ENCODE results near the gene GOLGA7B. TPM values are rescaled to one million over a fixed set of nuclear protein-coding genes. Genes with fewer than 3 reads are reported as not detected.

GOLGA7B gene
- total RNA-seq, 1 donor from 2014 or later: 2.7 TPM

- H3K4me3 ChIP-seq (ENCODE audit: low read depth, low read length): no peak overlapping the region
- H3K36me3 ChIP-seq (ENCODE audit: control insufficient read depth, insufficient read depth, low read length): no peaks in the 10 kb centered on the region
- peaks cover 4% of the 10 kb centered on the region for H3K27me3 ChIP-seq (ENCODE audit: control insufficient read depth, insufficient read depth, low read length)
- peak; percentile 69 for DNase-seq (ENCODE audit: low read depth)
- TF ChIP-seq CTCF (IDR thresholded peaks at IDR 0.05; ENCODE audit: insufficient read depth, low read length, poor library complexity, severe bottlenecking): peak; percentile 90
Observed at GRCh38 chr10:97869091-97870042, 19.7 kb downstream of the GOLGA7B start.

- TF ChIP-seq CTCF (IDR thresholded peaks at IDR 0.05; ENCODE audit: insufficient read depth, low read length, poor library complexity, severe bottlenecking): no peak
- DNase-seq (ENCODE audit: low read depth): no peak
- peaks cover 4% of the 10 kb centered on the region for H3K27me3 ChIP-seq (ENCODE audit: control insufficient read depth, insufficient read depth, low read length)
- H3K4me3 ChIP-seq (ENCODE audit: low read depth, low read length): no peak overlapping the region
- H3K36me3 ChIP-seq (ENCODE audit: control insufficient read depth, insufficient read depth, low read length): no peaks in the 10 kb centered on the region
Observed at GRCh38 chr10:97870990-97871389, 21.3 kb downstream of the GOLGA7B start.

- DNase-seq (ENCODE audit: low read depth): no peak
- H3K4me3 ChIP-seq (ENCODE audit: low read depth, low read length): no peak overlapping the region
- no peaks in the 10 kb centered on the region for H3K36me3 ChIP-seq (ENCODE audit: control insufficient read depth, insufficient read depth, low read length)
- no peak for TF ChIP-seq CTCF (IDR thresholded peaks at IDR 0.05; ENCODE audit: insufficient read depth, low read length, poor library complexity, severe bottlenecking)
- H3K27me3 ChIP-seq (ENCODE audit: control insufficient read depth, insufficient read depth, low read length): peaks cover 4% of the 10 kb centered on the region
Observed at GRCh38 chr10:97873569-97873968, 23.9 kb downstream of the GOLGA7B start.

GRCh38 chr10:97874332-97874731 is 24.7 kb downstream of the GOLGA7B start:
- Histone ChIP-seq H3K4me3 (ENCODE audit: low read depth, low read length) (no peak overlapping the region), H3K27me3 (ENCODE audit: control insufficient read depth, insufficient read depth, low read length) (peaks cover 4% of the 10 kb centered on the region), H3K36me3 (ENCODE audit: control insufficient read depth, insufficient read depth, low read length) (no peaks in the 10 kb centered on the region)
- DNase-seq (ENCODE audit: low read depth): no peak
- no peak for TF ChIP-seq CTCF (IDR thresholded peaks at IDR 0.05; ENCODE audit: insufficient read depth, low read length, poor library complexity, severe bottlenecking)

- DNase-seq (ENCODE audit: low read depth): no peak
- no peaks in the 10 kb centered on the region for H3K36me3 ChIP-seq (ENCODE audit: control insufficient read depth, insufficient read depth, low read length)
- no peak for TF ChIP-seq CTCF (IDR thresholded peaks at IDR 0.05; ENCODE audit: insufficient read depth, low read length, poor library complexity, severe bottlenecking)
- no peak overlapping the region for H3K4me3 ChIP-seq (ENCODE audit: low read depth, low read length)
- H3K27me3 ChIP-seq (ENCODE audit: control insufficient read depth, insufficient read depth, low read length): peaks cover 4% of the 10 kb centered on the region
Observed at GRCh38 chr10:97875391-97875790, 25.7 kb downstream of the GOLGA7B start.
